Kasumi-1 (cell line): ENCODE data around the gene GRAP2.

Experiments used
- DNase-seq, 2 experiments: peaks; one replicate each; lab custom pipeline; 2025; lab: John Stamatoyannopoulos, UW

The GRAP2 gene

DNA sequence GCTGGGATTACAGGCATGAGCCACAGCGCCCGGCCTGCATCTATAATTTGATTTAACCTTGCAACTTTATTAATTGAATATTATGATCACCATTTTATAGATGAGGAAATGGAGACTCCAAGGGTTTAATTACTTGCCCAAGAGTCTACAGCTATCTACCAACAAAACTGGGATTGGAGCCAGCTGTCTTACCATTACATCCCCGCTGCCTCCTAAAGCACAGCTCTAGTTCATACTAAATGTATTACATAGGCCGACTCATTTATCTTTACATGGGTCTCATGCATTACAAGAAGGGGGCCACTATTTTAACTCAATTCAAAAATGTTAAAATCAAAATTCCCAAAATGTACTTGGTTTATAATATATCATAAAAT, 45.2 kb downstream of the GRAP2 start:
- no peak for DNase-seq

DNA sequence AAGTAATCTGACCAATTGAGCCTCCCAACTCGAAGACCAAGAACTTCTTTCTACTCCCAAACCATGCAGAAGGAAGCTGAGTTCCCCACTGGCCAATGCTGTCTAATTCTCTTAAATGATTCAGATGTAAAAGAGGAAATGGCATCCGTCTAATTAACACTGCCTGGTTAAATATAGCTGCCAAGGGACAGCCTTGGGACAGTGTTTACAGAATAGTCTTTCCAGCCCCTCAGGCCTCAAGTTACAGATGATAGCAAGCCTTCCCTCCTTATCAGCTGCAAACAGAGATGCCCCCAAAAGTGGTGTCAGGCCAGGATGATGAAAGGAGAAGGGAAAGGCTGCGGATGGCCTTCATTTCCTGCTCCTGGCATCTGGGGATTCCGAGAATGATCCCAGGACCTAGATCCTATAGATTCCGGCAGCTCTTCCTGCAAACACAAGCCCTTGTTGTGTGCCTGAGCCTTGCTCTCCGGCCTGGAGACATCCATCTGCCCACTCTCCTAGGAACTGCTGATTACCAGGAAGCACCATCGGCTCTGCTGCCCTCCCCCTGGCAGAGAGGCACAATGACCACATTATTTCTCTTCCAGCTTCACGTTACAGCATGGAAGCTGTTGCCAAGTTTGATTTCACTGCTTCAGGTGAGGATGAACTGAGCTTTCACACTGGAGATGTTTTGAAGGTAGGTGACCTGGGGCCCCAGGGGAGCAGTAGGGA, 45.8 kb downstream of the GRAP2 start:
- peak; percentile 8 to 39 for DNase-seq

DNA sequence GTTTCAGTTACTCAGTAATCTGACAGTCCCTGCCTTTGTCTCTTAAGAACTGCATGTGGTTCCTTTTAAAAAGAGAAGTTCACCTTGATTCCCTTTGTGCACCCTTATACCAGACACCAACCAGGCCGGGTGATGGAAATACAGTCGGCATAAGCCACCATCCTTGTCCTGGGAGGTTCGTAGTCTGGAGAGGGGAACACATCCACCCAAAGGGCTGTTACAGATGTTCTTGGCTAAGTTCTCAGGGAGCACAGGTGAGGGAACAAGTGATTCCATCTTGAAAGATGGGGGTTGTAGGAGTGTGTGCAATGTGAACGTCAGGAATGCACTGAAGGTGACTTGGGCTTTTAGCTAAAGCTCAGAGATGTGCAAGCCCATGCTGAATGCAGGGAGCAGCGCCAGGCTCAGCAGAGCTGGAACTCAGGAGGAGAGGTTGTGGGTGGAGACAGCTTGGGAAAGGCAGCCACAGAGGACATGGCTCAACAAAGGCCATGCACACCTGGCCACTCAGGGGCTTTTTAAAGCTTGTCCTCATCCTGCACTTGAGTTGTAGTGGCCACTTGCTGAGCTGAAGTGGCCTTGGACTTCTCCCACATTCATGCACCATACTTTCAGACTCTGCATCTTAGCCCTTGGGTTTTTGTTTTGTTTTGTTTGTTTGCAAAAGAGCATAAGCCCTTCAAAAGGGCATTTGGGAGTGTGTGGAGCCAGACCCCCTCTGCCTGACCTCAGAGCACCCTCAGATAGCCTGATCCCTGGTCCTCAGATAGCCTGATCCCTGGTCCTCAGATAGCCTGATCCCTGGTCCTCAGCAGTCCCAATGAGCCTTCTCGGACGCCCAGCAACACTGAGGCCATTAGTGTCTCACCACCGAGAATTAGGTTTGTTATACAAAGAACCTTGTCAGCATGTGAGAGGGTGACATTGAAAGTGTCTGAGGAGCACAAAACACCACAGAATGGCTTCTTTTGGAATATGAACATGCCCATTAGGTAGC, 46.6 kb downstream of the GRAP2 start:
- DNase-seq = no peak

DNA sequence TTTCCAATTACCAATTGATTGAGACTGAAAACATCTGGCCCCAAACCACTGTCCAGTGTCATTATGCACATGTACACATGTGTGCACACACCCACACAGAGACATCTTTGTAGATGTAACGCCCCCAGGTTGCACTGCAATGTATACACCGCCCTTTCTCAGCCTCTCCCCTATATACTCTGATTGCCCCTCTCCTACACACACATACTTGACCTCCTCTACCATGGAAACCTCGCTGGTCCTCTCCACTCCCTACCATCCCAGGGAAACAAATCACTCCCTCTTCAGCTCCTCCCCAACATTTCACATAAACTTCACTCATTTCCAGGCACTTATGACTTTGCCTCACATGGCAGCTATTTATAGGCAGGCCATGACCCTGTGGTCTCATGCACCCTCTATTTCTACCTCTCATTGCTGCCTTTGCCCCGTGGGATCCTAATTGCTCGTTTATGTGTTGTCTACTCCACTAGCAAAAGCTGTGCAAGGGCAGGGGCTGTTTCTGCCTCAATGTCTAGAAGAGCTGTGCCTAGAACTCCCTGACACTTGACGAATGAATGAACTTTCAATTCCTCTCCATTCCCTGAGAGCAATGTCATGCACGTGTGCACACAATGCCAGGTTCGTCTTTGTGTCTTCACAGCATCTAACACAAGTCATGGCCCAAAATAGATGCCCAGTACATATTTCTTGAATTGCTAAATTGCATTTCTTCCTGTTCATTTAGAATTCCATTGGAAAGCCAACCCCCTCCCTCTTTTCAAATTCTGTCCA, 49.3 kb downstream of the GRAP2 start:
- no peak for DNase-seq

DNA sequence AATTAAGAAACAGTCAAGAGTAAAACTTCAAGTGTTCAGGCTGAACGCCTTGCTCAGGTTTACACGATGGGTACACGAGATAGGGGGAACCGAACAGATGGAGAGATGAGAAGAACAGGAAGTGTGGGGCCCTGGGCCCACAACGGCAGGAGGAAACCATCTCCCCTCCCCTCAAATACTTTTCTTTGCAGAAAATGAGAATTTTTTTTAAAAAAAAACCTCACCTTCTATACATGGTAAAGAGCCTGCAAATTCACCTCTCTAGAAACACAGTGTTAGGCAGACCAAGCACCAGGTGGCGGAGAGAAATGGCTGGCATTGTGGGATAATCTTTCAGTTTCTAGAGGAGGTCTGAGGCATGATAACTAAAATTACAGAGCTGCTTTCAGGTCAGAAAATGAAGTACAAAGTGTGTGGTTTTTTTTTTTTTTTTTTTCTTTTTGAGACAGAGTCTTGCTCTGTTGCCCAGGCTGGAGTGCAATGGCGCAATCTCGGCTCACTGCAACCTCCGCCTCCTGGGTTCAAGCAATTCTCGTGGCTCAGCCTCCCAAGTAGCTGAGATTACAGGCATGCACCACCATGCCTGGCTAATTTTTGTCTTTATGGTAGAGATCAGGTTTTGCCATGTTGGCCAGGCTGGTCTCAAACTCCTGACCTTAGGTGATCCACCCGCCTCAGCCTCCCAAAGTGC, 50.9 kb downstream of the GRAP2 start:
- DNase-seq = peak; percentile 27 to 35

DNA sequence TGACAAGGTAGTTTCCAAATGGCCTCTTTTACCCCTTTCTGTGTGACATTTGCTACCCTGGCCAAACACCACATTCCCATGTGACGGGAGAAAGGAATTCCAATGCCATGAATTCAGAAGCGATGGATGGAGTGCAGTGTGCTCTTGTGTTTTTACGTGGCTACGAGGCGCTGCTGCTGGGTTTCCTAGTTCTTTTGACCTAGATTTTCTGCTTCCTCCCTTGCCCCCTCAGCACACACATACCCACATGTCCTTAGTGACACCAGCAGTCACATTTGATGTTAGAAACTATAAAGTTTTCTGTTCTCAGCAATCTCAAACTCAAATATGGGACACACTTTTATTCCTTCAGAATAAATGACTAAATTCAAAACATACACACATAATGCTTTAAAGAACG, 51.5 kb downstream of the GRAP2 start:
- no peak for DNase-seq

DNA sequence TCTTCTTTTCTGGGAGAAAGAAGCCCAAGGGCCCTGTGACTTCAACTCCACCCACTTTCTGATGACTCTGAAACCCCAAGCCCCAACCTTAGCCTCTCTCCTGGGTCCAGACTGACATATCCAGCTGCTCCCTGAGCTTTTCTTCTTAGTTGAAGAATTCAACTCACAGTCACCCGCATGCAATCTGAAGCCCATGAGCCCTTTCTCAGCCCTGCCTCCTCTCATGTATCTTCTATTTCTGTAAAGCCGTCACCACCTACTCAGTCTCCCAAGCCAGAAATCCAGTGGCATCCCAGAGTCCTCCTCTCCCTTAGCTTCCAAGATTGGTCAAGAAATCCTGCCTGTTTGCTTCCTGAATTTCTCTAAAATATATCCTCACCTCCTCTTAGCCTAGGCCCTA, 52.2 kb downstream of the GRAP2 start:
- DNase-seq = no peak

DNA sequence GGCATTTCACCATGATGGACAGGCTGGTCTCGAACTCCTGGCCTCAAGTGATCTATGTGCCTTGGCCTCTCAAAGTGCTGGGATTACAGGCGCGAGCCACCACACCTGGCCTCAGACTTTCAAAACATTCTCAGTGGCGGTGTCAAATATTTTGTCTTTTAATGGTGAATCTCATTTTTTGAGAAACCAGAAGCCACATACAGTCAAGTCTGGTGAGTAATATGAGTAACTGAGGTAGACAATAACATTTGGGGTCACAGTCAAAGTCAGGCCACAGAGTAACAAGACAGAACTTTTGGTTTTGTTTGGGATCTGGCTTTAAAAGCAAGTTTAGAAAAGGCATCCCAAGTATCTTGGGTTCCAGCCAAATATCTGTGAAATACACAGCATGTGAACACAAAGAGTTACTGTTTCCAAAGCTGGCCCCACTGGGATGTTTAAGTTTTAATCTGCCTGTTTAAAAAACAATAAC, 53.7 kb downstream of the GRAP2 start:
- DNase-seq = no peak

DNA sequence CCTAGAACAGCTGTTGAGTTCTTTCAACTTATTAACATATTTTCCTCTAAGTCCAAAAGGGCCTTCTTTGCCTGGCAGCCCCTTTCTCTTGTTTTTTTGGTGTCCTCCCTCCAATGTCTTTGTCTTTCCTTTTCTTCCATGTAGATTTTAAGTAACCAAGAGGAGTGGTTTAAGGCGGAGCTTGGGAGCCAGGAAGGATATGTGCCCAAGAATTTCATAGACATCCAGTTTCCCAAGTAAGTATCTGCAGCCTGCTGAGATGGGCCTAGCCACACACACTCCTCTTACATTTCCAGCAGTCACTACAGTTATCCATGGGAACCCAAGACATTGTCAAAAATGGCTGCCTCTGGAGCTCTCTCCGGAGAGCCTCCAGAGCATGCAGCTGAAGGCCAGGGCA, 54.8 kb downstream of the GRAP2 start:
- DNase-seq = no peak

DNA sequence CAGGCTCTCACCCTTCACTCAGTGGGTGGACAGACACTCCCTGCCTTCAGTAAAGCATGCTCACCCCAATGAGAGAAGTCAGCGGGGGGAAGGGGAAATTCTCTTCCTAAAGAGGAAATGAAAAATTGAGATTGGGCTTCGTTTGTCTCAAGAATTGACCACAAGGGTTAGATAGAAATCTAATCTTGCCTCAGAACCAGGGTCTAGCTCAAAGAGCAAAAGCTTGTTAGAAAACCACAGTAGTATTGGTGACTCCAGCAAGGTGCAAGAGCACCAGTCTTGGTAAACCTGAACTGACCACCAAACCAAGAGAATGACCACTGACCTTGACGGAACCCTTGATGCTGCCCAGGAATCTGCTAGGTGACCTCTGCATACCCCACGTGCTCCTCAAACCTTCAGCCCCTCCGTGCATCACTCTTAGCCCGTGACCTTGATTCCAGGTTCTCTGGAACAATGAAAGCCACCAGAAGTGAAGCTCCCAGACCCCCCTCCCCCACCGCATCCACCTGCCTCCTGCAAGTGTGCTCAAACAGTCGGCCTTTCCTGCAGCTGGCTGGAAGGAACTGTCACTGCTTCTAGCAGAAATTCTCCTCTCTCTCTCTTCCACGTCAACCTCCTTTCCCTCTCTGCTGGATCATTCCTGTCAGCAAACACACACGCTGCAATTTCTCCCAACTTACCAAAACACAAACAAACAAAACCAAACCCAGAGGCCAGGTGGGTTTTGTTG, 56.2 kb downstream of the GRAP2 start:
- peak; percentile 40 to 43 for DNase-seq

DNA sequence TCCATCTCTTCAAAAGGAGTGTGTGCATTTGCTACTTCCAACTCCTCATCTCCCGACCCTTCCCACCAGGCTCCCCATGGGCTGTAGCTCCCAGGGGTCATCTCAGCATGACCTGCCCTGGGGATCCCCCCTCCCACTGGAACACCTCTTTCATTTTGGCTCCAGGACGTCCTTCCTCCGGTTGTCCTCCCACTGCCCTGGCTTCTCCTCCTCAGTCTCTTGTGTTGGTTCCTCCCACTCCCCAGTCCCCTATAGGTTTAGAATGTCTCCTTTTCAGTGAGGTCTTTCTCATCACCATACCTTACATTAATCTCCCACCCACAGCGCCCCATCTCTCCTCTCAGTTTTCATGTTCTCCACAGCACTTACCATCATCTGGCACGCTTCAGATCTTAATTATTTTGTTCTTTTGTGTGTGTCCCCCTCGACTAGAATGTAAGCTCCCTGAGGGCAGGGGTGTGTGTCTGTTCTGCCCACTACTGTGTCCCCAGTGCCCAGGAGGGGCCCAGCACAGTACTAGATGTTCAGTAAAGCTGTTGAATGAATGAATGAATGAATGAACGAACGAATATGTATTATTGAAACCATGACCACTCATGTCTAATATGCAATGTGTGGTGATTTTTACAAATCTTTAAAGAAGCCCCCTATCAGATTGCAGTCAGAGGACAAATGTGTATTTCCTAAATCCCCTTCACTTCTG, 57.3 kb downstream of the GRAP2 start:
- DNase-seq = no peak

DNA sequence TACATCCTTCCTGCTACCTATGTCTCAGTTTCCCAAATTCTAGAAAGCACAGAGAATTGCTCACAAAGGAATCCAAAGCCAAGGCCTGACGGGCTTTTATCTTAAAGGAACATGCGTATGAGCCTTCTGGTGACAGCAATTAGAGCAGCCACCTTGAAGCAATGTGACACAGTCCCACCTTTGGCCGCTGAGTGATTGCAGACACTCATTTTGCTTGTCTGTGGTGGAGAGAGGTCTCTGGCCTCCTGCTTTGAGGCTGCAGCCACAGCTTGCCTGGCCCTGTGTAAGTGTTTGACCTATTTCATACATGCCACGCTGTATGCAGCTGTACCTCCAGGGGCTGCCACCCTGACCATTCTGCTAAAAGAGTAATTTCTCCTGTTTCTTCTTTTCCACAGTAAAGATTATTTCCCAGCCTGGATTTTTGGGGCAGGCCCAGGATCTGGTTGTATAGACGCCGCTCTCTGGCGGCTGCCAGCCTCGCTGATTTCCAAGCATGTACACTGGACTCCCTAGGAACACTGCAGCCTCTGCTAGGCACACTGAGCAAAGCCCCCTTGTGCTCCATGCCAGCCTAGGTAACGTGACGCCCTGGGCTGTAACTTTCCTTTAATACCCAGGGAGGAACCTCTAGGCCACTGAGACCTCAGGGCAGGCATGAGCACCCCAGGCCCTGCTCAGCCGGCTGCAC, 58.2 kb downstream of the GRAP2 start:
- no peak for DNase-seq

DNA sequence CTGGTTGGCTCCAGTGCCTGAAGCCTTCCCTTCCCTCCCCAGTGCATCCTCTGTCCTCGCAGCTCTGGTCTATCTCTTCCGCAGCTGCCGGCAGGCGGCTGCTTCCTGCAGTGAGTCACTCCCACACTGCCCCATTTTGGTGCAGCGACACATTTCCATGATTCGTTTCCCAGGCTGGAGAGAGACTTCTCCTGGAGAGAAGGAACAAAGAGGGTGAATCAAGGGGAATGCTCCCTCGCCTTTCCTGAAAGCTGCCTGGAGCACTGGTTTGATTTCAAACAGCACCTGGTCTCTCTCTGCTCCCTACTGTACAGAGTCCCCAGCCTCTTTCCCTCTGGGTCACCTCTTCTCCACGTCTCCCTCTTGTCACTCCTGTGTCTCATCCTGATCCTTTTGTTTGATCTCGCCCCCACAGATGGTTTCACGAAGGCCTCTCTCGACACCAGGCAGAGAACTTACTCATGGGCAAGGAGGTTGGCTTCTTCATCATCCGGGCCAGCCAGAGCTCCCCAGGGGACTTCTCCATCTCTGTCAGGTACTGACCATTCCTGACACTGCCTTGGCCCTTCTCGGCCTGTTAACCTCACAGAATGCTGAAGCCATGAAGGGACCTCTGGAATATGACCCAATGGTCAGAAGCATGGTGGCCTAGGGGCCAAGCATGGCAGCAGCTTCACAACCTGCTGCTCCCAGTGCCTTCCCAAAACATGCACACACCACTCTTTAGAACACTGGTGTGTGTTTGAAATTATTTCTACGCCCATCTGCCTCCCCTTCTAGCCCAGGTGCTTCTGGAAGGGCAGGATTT, 59.0 kb downstream of the GRAP2 start, which contains the start of gene TMA7B:
Gene TMA7B, plus strand, starts transcription at position 758 of the 808 bp plus-strand sequence. CDS start 3,978 bp downstream, outside the sequence.
- peak; percentile 83 to 88 for DNase-seq

DNA sequence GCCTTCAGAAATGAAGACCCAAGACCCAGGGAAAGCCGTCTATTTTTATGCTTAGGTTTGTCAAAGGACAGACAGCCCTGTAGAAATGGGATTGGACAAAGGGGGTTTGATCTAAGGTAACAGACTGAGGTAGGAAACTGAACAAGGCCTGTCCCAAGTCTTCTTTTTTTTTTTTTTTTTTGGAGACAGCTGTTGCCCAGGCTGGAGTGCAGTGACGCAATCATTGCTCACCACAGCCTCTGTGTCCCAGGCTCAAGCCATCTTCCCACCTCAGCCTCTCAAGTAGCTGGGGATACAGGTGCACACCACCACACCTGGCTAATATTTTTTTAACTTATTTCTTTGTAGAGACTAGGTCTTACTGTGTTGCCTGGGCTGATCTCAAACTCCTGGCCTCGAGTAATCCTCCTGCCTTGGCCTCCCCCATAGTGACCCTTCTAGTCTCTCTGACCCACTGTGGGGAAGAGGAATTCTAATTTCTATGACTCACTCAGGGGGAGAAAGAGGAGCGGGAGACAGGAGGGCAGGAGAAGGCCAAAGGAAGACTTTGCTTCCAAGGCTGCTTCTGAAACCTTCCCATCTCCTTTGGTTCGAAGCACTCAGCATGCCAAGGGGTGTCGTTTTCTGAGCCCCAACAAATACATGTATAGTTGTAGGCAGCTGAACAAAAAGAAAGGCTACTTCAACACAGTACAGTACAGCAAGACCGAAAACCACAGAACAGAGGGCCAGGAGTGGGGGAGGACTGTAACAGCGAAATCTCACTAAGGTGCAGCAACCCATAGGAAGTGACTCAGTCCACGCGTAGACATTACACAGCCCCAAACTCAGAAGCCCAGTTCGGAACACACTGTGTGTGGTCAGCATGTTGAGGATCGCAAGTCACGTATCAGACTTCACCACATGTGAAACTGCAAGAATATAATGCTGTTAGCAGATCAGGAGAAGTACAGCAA, 60.2 kb downstream of the GRAP2 start:
- peak; percentile 75 to 82 for DNase-seq

DNA sequence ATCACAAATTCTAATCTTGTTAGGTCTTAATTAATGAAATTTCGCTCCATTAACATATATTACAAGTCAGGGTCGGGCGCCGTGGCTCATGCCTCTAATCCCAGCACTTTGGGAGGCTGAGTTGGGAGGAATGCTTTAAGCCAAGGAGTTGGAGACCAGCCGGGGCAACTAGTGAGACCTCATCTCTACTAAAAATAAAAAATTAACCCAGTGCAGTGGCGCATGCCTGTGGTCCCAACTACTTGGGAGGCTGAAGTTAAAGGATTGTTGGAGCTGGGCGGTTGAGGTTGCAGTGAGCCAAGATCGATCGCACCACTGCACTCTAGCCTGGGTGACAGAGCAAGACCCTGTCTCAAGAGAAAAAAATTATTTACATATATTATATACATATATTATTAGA, 61.2 kb downstream of the GRAP2 start:
- DNase-seq = no peak

DNA sequence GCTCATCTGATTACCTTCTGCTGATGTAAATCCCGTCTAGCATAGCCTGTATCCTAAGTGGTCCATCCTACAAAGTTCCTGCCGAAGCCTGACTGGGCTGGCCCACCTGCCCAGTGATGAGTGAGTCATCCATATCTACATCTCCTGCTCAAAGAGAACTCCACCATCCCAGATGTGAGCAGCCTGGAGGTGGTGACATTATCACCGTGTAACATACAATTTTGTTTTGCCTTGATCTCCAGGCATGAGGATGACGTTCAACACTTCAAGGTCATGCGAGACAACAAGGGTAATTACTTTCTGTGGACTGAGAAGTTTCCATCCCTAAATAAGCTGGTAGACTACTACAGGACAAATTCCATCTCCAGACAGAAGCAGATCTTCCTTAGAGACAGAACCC, 64.9 kb downstream of the GRAP2 start:
- DNase-seq = no peak

DNA sequence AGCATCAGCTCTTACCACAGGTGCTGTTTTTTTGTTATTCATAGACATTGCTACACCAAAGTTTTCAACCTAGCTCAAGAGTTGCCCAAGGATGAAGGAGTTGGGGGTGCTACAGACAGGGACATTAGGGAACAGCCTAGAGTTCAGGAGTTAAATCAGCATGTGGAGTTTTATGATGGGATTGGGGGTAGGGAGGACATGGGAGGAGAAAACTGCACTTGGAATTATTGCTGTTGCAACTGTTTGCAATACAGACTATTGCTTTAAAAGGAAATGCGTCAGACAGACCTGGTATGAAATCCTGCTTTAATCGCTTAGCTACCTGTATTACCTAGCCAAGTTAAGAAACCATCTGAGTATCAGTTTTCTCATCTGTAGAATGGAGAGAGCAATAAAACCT, 65.6 kb downstream of the GRAP2 start:
- DNase-seq = no peak
